Measurements from ENCODE around the gene AP3M1.

- TF ChIP-seq, protein P1, sequence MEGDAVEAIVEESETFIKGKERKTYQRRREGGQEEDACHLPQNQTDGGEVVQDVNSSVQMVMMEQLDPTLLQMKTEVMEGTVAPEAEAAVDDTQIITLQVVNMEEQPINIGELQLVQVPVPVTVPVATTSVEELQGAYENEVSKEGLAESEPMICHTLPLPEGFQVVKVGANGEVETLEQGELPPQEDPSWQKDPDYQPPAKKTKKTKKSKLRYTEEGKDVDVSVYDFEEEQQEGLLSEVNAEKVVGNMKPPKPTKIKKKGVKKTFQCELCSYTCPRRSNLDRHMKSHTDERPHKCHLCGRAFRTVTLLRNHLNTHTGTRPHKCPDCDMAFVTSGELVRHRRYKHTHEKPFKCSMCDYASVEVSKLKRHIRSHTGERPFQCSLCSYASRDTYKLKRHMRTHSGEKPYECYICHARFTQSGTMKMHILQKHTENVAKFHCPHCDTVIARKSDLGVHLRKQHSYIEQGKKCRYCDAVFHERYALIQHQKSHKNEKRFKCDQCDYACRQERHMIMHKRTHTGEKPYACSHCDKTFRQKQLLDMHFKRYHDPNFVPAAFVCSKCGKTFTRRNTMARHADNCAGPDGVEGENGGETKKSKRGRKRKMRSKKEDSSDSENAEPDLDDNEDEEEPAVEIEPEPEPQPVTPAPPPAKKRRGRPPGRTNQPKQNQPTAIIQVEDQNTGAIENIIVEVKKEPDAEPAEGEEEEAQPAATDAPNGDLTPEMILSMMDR (conservative IDR thresholded peaks at IDR 0.05; ENCODE audit: low read length), result no peak
- no peak for TF ChIP-seq EZH2phosphoT487 (IDR thresholded peaks at IDR 0.05; ENCODE audit: borderline replicate concordance)
Observed at GRCh38 chr10:74084955-74085354, 65.7 kb downstream of the AP3M1 start.

All from Loucy (cell line).